Fibroblast of upper back skin (primary cell): ENCODE results near the gene CSRNP3.

Experiments used
- DNase-seq: peaks from one replicate; pipeline ENCODE4 v3.0.0-alpha.2; 2013

Gene CSRNP3, protein sequence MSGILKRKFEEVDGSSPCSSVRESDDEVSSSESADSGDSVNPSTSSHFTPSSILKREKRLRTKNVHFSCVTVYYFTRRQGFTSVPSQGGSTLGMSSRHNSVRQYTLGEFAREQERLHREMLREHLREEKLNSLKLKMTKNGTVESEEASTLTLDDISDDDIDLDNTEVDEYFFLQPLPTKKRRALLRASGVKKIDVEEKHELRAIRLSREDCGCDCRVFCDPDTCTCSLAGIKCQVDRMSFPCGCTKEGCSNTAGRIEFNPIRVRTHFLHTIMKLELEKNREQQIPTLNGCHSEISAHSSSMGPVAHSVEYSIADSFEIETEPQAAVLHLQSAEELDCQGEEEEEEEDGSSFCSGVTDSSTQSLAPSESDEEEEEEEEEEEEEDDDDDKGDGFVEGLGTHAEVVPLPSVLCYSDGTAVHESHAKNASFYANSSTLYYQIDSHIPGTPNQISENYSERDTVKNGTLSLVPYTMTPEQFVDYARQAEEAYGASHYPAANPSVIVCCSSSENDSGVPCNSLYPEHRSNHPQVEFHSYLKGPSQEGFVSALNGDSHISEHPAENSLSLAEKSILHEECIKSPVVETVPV

DNA sequence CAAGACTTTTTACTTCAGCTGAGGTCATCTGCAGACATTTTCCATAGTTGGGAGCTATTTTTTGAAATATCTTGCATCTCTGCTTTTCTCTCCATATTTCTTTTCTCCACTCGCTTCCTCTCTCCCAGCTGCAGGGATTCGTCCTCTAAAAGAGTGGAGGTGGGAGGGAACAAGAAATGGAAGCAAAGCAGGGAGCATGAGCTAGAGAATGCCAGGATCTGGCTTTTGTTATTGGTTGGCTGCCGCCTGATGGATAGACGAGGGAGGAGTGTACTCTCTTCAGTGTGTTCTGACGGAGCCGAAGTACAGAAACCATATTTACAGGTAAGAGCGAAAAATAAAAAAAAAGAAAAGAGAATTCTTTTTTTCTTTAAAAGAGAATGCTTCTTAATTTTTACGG, at the start of gene CSRNP3:
Gene CSRNP3, plus strand, starts transcription at position 282 of the 400 bp plus-strand sequence. CDS start 125,368 bp downstream, outside the sequence.
- peak; percentile 89 for DNase-seq

DNA sequence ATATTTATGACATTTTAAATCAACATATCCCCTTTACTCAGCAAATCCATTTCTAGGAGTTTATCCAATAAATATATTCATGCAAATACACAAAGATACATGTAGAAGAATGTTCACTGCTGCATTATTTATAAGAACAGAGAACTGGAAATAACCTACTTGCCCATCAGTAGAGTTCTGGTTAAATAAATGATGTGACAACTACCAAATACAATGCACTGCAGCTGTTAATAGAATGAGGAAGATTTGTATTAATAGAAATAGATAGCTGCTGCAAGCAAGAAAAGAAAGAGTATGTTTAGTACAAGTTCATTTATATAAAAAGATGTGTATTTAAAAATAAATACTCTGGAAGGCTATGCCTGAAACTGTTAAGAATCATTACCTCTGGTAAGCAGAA, 49.3 kb upstream of the CSRNP3 start:
- no peak for DNase-seq

DNA sequence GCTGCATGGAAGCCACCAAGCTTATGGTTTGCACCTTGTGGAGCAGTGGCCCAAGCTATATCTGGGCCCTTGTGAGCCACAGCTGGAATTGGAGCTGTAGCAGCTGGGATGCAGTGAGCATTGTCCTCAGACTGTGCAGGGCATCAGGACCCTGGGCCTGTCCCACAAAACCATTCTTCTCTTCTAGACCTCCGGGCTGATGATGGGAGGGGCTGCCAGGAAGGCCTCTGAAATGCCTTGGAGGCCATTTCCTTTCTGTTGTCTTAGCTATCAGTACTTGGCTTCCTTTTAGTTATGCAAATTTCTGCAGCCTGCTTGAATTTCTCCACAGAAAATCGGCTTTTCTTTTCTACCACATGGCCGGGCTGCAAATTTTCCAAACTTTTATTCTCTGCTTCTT, 46.4 kb upstream of the CSRNP3 start:
- DNase-seq: no peak

DNA sequence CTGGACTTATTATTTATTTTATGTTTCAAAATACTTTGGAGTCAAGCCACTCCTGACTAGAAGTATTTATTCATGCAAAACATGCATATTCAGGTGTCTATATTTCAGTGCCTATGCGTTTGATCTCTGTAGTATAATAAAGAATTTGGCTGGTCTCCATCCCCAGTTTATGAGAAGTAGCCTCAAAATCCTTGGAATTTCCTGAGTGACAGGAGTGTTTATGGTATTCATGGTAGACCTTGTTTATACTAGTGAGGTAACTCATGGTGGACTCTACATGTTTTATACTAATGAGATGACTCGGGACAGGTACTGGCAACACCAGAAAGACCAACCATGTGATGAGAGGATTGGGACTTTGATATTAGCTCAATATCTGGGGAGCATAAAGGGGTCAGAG, 43.9 kb upstream of the CSRNP3 start:
- peak; percentile 11 for DNase-seq

DNA sequence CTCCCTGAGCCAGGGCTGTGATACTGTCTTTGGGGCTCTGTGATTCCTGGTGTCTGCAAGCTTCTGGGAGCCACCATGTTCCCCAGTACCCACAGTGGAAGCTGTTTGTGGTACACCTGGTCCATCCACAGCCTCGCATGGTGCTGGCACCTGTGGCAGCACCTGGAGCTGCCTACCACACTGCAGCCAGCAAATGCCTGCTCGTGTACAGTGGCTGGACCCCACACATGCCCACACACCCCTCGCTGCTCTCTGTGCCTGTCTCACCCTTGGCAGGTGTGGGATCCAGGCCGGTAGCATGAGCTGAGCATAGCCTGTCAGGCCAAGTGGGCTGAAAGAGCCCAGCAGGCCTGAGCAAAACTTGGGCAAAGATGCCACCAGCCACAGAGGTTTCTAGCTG, 41.8 kb upstream of the CSRNP3 start:
- no peak for DNase-seq

DNA sequence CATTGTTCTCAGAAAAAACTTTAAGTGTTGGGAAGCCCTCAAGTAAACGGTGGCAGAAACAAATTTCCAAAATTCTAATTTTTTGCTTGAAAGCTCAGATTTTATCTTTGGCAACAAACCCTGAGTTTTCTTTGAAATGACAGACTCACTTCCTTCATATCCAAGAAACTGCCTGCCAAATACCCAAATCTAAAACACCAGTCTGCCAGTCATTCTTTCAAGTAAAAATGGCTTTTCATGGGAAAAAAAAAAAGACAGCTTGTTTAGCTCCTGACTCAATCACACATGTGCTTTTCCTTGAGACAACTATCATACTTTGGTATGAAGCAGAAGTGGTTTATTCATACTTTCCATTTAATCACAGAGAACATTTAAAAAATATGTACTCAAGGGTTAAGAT, 40.6 kb upstream of the CSRNP3 start:
- peak; percentile 17 for DNase-seq

DNA sequence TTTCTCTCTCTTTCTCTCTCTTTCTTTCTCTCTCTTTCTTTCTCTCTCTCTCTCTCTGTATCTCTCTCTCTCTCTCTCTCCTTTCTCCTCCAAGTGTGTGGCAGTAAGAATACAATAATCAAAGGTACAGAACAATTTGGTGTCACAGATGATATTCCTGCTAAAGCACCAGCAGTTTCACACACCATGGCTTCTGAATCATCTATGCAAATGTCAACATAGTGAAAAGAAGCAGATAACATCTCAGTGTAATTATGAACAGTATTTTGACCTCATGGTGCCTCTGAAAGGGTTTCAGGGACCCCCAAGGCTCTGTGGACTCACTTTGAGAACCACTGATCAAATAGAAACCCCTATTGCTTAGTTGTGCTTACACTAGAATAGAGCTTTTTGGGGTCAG, 38.5 kb upstream of the CSRNP3 start:
- no peak for DNase-seq

DNA sequence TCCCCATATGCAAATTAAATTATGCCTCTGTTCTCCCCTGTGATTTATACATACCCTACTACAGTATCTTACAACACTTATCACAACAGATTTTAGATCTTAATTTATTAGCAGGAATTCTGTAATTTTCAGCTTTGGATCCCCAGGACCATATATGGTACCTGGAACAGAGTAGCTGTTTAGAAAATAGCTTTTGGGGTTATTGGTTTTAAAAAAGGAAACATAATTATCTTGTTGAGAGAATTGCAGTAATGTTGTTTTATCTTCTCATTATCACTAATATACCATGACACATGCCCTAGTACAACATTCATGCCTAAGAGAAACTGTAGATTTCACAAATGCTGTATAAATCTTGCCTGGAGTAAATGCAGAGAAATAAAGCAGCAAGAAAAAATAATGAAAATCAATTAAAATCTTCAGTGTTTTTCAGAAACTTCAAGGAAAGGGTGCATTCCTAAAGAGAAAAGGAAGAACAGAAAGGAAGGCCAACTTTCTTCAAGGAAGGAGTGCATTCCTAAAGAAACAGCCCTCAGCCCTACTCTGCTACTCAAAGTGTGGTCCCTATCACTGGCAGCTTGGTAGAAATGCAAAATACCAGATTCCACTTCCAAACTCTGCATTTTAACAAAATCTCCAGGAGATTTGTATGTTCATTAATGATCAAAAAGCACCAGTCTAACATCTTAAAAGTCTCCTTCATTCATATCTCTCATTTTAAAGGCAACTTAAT, 37.1 kb upstream of the CSRNP3 start:
- no peak for DNase-seq

DNA sequence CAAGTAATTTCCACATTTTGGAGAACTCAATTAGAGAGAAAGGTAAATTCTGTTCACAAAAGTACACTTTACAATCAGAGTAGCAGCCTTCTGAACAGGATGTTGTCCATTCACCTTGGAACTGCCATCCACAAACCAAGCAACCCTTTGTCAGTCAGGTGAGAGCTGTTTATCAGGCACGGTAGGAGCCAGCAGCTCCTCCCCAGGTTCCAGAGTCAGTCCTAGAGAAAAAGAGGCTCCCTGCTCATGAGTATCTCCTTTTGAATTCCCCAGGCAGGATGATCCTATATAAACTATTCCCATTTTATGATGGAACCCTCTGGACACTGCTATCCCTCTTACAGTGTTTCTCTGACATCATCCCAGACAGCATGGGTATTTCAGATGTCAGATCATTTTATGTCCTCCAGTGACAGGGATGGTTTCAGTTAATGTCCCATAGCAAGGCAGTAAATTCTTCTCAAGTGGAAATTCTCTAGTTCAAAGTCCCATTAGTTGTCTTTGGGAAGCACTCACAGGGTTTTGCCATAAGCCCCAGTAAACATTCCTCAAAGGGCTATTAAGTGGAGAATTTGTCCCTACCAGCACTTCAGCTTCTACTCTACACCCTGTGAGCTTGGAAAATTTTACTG, 34.5 kb upstream of the CSRNP3 start:
- no peak for DNase-seq

DNA sequence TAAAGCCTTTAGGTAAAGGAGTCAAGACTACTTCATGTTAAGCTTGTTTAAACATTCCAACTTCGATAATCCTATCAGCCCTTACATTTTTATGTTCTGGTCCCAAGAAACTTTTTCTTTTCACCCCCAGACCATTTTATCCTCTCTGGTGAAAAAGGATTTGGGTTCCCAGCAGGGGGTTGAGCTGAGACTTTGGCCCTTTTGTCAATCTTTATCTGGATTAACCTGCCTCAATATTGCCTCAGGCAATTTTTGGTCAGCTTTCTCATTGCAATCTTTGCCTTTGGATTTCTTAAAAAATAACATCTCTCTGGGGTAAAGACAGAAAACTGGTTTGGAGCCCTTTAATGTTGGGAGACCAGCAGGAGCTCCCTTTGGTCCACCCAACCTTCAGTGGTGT, 33.9 kb upstream of the CSRNP3 start:
- DNase-seq: no peak

DNA sequence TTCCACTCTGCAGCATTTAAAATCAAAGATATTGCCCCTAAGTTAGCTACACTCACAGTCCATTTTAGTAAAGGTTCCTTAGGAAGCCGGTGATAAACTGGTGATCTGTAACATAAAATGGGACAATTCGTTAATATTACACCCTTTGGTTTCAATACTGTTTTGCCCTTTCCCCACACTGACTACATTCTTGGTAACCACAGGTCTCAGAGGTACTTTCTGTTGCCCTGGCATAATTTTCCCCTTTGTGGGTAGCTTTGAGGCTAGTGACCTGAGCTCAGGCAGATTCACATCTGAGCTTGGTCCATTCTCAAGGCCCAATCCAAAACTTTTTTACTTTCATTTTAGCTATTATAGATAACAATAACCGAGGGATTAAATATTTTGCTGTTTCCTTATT, 32.9 kb upstream of the CSRNP3 start:
- DNase-seq: no peak

DNA sequence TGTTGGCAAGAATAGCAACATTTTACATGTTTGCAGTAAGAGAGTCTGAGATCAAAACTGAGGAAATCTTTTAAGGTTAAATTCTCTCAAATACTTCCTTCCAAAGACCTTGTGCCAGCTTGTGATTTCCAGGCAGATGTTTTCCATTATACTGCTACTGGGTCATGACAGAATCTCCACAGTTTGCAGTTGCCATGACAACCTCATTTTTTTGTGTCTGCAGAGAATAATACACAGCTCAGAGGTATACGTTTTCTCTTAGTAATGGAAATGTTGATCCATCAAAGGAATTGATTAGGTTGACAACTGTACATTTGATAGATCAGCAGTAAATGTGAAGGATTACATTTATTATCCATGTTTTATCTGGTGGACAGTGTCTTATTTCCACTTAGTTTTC, 29.1 kb upstream of the CSRNP3 start:
- DNase-seq: peak; percentile 84

DNA sequence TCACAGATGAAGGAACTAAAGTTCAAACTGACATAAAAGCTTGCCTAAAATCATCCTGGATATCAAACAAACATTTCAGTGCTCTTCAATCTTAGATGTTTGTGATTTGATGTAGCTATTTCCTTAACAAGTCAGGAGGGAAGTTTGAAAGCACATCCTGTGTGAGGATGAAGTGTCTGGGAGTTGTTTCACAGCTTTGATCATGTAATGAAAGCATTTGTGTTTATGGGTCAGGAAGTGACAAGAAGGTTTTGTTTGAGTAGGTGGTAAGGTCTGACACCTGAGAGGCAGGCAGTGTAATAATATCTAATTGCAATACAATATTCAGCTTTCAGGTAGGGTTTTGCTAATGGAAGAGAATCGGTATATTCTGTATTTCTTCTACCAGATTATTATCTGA, 26.0 kb upstream of the CSRNP3 start:
- DNase-seq: no peak

DNA sequence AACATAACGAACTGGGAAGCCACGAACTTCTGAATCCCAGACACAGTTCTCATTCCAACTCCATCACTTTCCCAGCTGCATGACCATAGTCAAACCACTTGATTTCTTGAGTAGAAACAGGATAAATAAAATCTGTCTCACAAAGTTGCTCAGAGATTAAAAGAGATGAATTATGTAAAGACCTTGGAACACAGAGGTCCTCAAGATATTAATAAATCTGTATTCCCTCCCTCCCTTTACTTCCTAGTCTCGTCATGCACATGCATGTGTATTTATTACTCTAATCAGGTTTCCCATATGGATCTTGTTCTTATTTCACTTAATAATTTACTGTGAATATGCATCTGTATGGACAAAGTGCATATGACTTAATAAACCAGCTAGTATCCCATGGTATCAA, 21.1 kb upstream of the CSRNP3 start:
- DNase-seq: no peak

DNA sequence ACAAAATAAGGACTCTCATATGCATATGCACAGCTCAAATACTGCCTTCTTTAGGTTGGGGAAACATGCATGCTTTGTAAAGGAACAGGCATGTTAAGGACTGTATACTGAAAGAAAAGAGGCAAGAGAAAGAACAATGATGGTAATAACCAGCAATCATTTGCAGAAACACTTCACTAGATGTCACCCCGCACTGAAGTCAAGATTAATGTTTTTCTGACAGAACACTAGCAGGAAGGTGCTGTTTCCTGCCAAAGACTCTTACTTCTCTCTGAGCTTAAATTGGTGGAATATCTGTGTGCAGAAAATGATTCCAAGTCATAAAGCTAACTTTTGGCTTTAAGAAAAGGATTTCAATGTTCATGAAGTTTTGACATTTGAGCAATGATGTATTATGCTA, 19.3 kb upstream of the CSRNP3 start:
- no peak for DNase-seq

DNA sequence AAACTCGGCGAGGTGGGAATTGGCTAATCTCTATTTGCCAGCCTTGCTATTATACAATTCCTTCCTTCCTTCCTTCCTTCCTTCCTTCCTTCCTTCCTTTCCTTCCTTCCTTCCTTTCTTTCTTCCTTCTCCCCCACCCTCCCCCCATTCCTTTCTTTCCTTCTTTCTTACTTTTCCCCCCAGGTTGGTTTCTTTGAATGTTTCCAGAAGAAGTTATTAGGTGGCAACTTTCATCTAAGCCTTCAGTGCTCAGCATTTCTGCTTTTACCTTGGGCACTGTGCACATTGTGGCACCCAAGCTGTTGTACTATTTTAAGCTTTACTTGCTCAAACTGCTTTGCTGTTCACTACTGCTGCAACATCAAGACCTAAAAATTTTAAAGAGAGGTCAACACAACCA, 17.2 kb upstream of the CSRNP3 start:
- DNase-seq: no peak

DNA sequence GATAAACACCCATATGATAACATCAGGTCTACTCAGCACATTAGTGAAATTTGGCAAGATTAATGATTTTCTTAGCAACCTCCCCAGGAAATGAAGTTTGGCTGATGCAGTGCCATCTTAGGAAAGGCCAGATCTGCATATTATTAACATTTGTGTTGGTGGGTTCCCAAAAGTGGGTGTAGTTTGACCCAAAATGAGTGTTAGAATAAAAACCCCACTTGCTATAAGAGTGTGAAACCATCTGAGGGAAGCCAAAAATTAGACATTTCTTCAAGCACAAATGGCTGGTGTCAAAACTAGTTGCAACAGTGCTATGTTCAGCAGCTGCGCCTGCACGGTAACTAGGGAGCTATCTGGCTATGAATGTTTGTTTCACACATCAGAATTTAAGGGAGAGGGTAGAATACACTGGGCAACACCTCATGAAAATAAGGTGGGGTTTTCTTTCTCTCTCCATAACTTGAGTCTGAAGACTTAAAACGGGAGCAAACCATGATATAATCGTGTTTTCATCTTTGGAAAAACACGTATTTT, 15.9 kb upstream of the CSRNP3 start:
- no peak for DNase-seq

DNA sequence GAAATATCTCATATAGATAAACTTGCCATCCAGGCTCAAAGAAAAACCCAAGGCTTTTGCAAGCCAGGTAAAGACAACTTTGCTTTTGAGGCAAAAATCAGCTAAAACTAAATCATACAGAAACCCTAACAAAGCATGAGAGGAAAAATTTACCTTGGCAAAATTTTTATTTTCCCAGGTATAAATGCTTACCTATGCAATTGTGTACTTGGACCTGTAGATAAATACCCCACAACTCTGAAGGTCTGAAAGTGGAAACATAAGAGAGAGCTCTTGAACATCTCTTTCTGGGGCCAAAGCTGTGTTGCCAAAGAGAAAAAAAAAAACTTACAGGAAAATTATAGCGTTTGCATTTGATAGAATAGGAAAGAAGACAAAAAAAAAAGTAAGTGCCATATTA, 14.6 kb upstream of the CSRNP3 start:
- no peak for DNase-seq

DNA sequence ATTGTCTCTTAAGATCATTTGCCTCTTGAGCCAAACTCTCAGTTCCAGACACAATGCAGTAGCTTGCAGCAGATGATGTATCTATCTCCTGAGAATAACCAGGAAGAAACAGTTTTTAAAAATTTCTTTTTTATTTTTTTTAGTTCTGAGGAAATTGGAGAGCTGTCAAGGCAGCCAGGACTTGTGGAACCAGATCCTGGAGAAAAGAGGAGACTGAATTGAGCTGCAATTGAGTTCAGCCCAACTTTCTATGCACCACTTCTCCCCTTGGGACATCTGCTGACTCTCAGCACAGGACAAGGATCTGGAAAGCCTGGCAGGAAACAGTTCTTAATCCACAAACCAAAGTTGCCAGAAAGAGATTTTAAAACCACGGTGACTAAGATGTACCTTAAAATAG, 13.5 kb upstream of the CSRNP3 start:
- DNase-seq: peak; percentile 36

DNA sequence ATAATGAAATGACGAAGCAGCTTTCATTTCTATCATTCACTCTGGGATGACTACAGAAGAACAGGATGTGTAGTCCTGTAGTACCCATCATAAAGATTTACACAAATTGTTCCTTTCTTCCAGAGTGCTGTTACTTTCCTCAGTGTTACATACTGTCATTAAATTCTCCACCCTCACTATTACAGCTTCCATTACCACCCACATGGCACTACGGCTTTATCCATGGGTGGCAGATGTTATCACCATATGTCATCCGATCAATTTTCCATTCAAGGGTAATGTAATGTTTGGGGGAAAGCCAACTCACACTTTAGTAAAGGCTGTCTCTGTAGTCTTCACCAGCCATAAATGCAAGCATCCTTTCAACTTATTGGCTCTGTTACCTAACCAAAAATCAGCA, 7.1 kb upstream of the CSRNP3 start:
- no peak for DNase-seq

DNA sequence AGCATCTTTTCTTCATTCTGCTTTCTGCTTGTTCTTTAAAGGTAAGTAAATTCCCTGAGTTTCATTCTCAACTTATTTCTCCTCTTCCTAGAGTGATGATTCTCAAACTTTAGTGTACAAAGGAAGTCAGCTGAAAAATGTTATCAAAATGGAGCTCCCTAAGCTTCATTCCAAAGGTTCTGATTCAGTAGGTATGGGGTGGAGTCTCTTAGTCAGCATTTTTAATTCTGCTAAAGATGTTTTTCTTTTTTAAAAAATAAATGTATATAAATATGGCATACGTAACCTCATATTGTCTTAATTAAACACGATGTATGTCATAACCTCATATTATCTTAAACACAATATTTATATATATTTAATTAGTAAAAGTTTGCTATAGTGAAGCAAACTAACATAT, 3.1 kb upstream of the CSRNP3 start:
- DNase-seq: no peak

DNA sequence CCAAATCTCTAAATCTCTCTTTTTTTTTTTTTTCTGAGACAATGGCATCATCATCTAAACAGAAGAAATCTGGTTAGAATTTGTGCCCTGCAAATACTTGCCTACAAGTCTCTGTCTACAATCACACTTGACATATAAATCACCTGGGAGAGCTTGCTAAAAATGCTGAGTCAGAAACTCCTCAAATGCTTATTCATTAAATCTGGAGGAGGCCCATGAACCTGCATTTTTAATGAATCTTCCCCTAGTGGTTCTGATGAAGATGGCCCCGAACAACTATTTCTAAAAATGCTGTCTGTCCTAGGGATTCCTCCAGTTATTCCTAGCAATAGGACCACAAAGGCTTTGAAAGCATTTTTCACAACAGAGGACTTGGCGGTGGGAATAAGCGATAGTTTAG, 1.6 kb upstream of the CSRNP3 start:
- DNase-seq: no peak

DNA sequence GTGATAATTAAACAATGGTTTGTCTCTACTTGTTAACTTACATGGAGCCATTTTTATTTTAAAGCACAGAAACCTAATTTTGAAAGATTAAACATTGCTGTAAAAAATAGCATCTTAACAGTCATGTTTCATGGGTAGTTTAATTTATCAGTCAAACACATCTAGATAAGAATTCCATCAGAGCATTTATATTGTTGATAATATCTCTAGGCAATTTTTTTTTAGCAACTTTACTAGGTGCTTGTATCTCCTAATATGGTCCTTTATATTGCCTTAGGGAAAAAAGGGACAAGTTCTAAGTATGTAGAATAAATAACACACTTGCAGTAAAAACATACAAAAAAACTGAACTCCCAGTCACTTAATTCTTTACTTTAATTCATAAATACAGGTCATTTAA, 863 bp downstream of the CSRNP3 start:
- no peak for DNase-seq
